IMR-90 (cell line): ENCODE results near the gene ZNF468. TPM values are rescaled to one million over a fixed set of nuclear protein-coding genes. Genes with fewer than 3 reads are reported as not detected.
"Not testable (repeated sequence)": the region's sequence is repeated elsewhere in the genome, so short reads cannot be mapped to it uniquely, and the experiment has no call there.

Experiments used
- ATAC-seq: fragments of 200-7000 bp; cut with Tn5 transposase; 2 replicates; pipeline ENCODE4 v1.9.1; 2020; ENCODE audit warnings: low read depth, mild to moderate bottlenecking, moderate library complexity
- BruUV-seq: library from RNA; stranded (reverse); fragments of 400-500 nt; replicated peaks from 2 replicates; lab custom pipeline; 2021; lab: Mats Ljungman, UMichigan
- CTCF ChIA-PET: fragments of 300-600 bp; formaldehyde crosslinking; extraction: SDS; loops from one replicate; lab custom pipeline; 2021; ENCODE audit warnings: antibody characterized with exemption; lab: Yijun Ruan, JAX
- POLR2A ChIA-PET: fragments of 300-600 bp; sonication (Branson Sonifier 250); formaldehyde crosslinking; loops from one replicate; lab custom pipeline; 2022; ENCODE audit warnings: antibody characterized with exemption; ENCODE audit not compliant: unreplicated experiment; lab: Charles Lee
- DNase-seq: peaks from one replicate; pipeline ENCODE4 v3.0.0; 2013
- H2AFZ ChIP-seq: replicated peaks from 2 replicates; pipeline ENCODE3; 2013; ENCODE audit warnings: low read length, mild to moderate bottlenecking; ENCODE audit not compliant: poor library complexity
- H2AK5ac ChIP-seq: 2 replicates; pipeline ENCODE4 v1.6.1; 2013; ENCODE audit warnings: low read depth, low read length, inconsistent platforms
- H2AK9ac ChIP-seq: replicated peaks from 2 replicates; pipeline ENCODE3; 2013; ENCODE audit warnings: mild to moderate bottlenecking, low read depth, low read length, moderate library complexity; ENCODE audit not compliant: poor library complexity
- H2BK120ac ChIP-seq: 2 replicates; pipeline ENCODE4 v1.6.1; 2013; ENCODE audit warnings: low read depth, low read length, inconsistent platforms
- H2BK15ac ChIP-seq: 3 replicates; pipeline ENCODE4 v1.6.1; 2013; ENCODE audit warnings: low read depth, low read length, inconsistent platforms
- H2BK20ac ChIP-seq: 2 replicates; pipeline ENCODE4 v1.6.1; 2013; ENCODE audit warnings: low read depth, mild to moderate bottlenecking, inconsistent platforms, low read length, moderate library complexity
- H2BK5ac ChIP-seq: 2 replicates; pipeline ENCODE4 v1.6.1; 2013; ENCODE audit warnings: mild to moderate bottlenecking, low read depth, low read length, inconsistent platforms; ENCODE audit not compliant: poor library complexity, severe bottlenecking
- H3K14ac ChIP-seq: replicated peaks from 2 replicates; pipeline ENCODE4 v1.6.1; 2013; ENCODE audit warnings: low read depth, low read length, inconsistent platforms
- H3K18ac ChIP-seq: 2 replicates; pipeline ENCODE4 v1.6.1; 2013; ENCODE audit warnings: low read depth, low read length, control low read depth
- H3K23ac ChIP-seq: 2 replicates; pipeline ENCODE4 v1.6.1; 2013; ENCODE audit warnings: low read depth, low read length, inconsistent platforms
- H3K27ac ChIP-seq: 2 replicates; pipeline ENCODE4 v1.5.1; 2013; ENCODE audit warnings: mild to moderate bottlenecking, control low read depth, low read length; ENCODE audit not compliant: insufficient read depth
- H3K27me3 ChIP-seq: 2 replicates; pipeline ENCODE4 v1.6.1; 2013; ENCODE audit warnings: low read length; ENCODE audit not compliant: control insufficient read depth, insufficient read depth
- H3K36me3 ChIP-seq: 2 replicates; pipeline ENCODE4 v1.6.1; 2013; ENCODE audit warnings: low read length, mixed read lengths; ENCODE audit not compliant: control insufficient read depth, insufficient read depth
- H3K4ac ChIP-seq: 2 replicates; pipeline ENCODE4 v1.6.1; 2013; ENCODE audit warnings: low read depth, low read length, inconsistent platforms
- H3K4me1 ChIP-seq: 2 replicates; pipeline ENCODE4 v1.6.1; 2013; ENCODE audit warnings: low read length, mixed read lengths; ENCODE audit not compliant: control insufficient read depth, insufficient read depth
- H3K4me2 ChIP-seq: 2 replicates; pipeline ENCODE4 v1.6.1; 2013; ENCODE audit warnings: low read depth, mild to moderate bottlenecking, control low read depth, low read length, moderate library complexity
- H3K4me3 ChIP-seq: 2 replicates; pipeline ENCODE4 v1.5.1; 2013; ENCODE audit warnings: low read depth, mild to moderate bottlenecking, control low read depth, low read length, moderate library complexity; ENCODE audit not compliant: insufficient read depth
- H3K56ac ChIP-seq: 2 replicates; pipeline ENCODE4 v1.6.1; 2013; ENCODE audit warnings: low read length, inconsistent platforms; ENCODE audit not compliant: insufficient read depth; ENCODE audit errors: extremely low read depth
- H3K79me1 ChIP-seq, 2 experiments: 2 replicates each; pipeline ENCODE4 v1.6.1; 2013; ENCODE audit warnings: low read length in 2 of 2, inconsistent platforms in 1 of 2, low read depth in 1 of 2
- H3K9ac ChIP-seq: 2 replicates; pipeline ENCODE4 v1.6.1; 2013; ENCODE audit warnings: low read depth, low read length, control low read depth
- H3K9me1 ChIP-seq: 2 replicates; pipeline ENCODE4 v1.6.1; 2013; ENCODE audit warnings: low read length, inconsistent platforms; ENCODE audit not compliant: insufficient read depth
- H3K9me3 ChIP-seq: 2 replicates; pipeline ENCODE4 v1.6.1; 2013; ENCODE audit warnings: low read length; ENCODE audit not compliant: control insufficient read depth, insufficient read depth
- H4K20me1 ChIP-seq: 2 replicates; pipeline ENCODE4 v1.6.1; 2013; ENCODE audit warnings: low read length, inconsistent platforms; ENCODE audit not compliant: insufficient read depth
- H4K5ac ChIP-seq: 2 replicates; pipeline ENCODE4 v1.6.1; 2013; ENCODE audit warnings: mild to moderate bottlenecking, low read depth, low read length, control low read depth
- H4K8ac ChIP-seq, 2 experiments: 2 replicates each; pipeline ENCODE4 v1.6.1; 2013; ENCODE audit warnings: low read depth in 2 of 2, low read length in 2 of 2, control low read depth in 1 of 2, inconsistent platforms in 1 of 2
- H4K91ac ChIP-seq: 2 replicates; pipeline ENCODE4 v1.6.1; 2013; ENCODE audit warnings: low read depth, low read length, inconsistent platforms; ENCODE audit not compliant: insufficient read depth
- POLR2A ChIP-seq: IDR thresholded peaks from 2 replicates; pipeline ENCODE4 v1.6.1; 2012; ENCODE audit warnings: mild to moderate bottlenecking, low read depth, low read length
- RFX5 ChIP-seq: IDR thresholded peaks from 2 replicates; pipeline ENCODE4 v1.8.0; 2012; ENCODE audit warnings: low read depth, mild to moderate bottlenecking, low read length, moderate library complexity
- whole genome bisulfite sequencing, 2 experiments: methylation state at CpG; one replicate each; pipeline versions ENCODE4 v1.1.5 to v1.1.7; 2013; ENCODE audit warnings: missing lambda C conversion rate in 2 of 2; ENCODE audit not compliant: insufficient read length in 1 of 2; ENCODE audit errors: extremely low coverage in 2 of 2; 5-methylcytosine and 5-hydroxymethylcytosine counted together
- dilution Hi-C: fragments of 300-500 bp; cut with HindIII; formaldehyde crosslinking; loops from one replicate; pipeline ENCODE4 v1.14.3; 2018; ENCODE audit warnings: low sequenced_read_pairs; ENCODE audit not compliant: unreplicated experiment
- in situ Hi-C: fragments of 300-500 bp; cut with MboI; formaldehyde crosslinking; loops from 3 replicates; pipeline ENCODE4 v1.14.3; 2019; ENCODE audit warnings: low sequenced_read_pairs, inconsistent platforms, mixed read lengths
- intact Hi-C: fragments of 100-400 bp; cut with micrococcal nuclease; formaldehyde crosslinking; loops from 2 replicates; pipeline ENCODE4 v1.10.0; 2022
- polyA plus RNA-seq, 3 experiments: library from polyadenylated mRNA; depleted of rRNA; stranded (reverse); fragments of >200 nt; gene quantifications; 2 replicates each; pipeline ENCODE4 v1.2.3, GENCODE V29; 2012; ENCODE audit warnings: low replicate concordance in 1 of 3
- total RNA-seq: library from RNA; depleted of rRNA; stranded (reverse); fragments of >200 nt; gene quantifications from 2 replicates; pipeline ENCODE4 v1.2.3, GENCODE V29; 2012
- TF ChIP-seq, protein P1 (sequence below): fragments of 150-350 bp; IDR thresholded peaks from 2 replicates; pipeline ENCODE4 v1.6.1; 2017; ENCODE audit warnings: mild to moderate bottlenecking, antibody characterized with exemption, low read length, low read depth
- TF ChIP-seq, protein P2 (sequence below): fragments of 150-350 bp; IDR thresholded peaks from 2 replicates; pipeline ENCODE4 v1.6.1; 2016; ENCODE audit warnings: low read depth, mild to moderate bottlenecking, low read length, moderate library complexity, borderline replicate concordance

ZNF468 gene
- total and polyA plus RNA-seq, 2 of the 4 experiments (the other 2 are of a cell fraction): 6.2 to 20.1 TPM

DNA sequence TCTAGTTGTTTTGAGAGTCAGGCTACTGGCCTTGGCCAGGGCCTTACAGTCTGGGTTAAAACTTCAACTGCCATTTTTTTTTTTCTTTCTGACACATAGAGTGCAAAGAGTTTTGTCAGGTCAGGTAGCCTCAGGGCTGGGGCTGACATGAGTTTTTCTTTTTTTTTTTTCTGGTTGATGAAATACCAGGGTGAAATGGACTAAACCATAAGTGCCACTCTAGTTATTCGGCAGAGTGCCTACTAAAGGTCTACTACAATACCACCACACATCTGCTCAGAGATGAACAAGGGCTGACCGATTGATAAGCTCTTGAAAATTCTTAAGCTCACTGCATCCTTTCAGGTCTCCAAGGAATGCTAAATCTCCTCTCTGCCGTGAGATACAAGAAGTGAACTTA, 44.4 kb upstream of the ZNF468 start:
- no peak overlapping the region for H3K9ac ChIP-seq
- H2AFZ ChIP-seq: no peak overlapping the region
- H3K9me3 ChIP-seq: no peaks in the 10 kb centered on the region
- no peak overlapping the region for H3K4me2 ChIP-seq
- H4K20me1 ChIP-seq: no peaks in the 10 kb centered on the region
- H3K4me3 ChIP-seq: no peak overlapping the region
- no peak overlapping the region for H2AK9ac ChIP-seq
- no peak overlapping the region for H3K23ac ChIP-seq
- no peaks in the 10 kb centered on the region for H3K4me1 ChIP-seq
- intact Hi-C loops (no loop called here), dilution Hi-C loops (no loop called here), in situ Hi-C loops (no loop called here)
- no peak overlapping the region for H2BK15ac ChIP-seq
- H3K36me3 ChIP-seq: 0 out of 2 replicates have a peak, but pooled peaks cover 2% of the 10 kb centered on the region
- H3K18ac ChIP-seq: no peak overlapping the region
- BruUV-seq: no TSS peak
- no peak overlapping the region for H3K14ac ChIP-seq
- H4K5ac ChIP-seq: no peak overlapping the region
- no peak overlapping the region for H4K8ac ChIP-seq
- H2BK20ac ChIP-seq: no peak overlapping the region
- H2AK5ac ChIP-seq: no peak overlapping the region
- no peak overlapping the region for H2BK120ac ChIP-seq
- no CpG with 5 or more reads among the region's 3 CpGs for WGBS, 2 experiments
- no peak for DNase-seq
- H3K79me1 ChIP-seq: peaks cover 0 to under 1% of the 10 kb centered on the region in 2 experiments; a peak in 1 of 4 replicates
- H3K27me3 ChIP-seq: no peaks in the 10 kb centered on the region
- POLR2A ChIA-PET: no interaction called here
- no peak for TF ChIP-seq RFX5
- TF ChIP-seq, protein P1, sequence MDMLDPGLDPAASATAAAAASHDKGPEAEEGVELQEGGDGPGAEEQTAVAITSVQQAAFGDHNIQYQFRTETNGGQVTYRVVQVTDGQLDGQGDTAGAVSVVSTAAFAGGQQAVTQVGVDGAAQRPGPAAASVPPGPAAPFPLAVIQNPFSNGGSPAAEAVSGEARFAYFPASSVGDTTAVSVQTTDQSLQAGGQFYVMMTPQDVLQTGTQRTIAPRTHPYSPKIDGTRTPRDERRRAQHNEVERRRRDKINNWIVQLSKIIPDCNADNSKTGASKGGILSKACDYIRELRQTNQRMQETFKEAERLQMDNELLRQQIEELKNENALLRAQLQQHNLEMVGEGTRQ: no peak
- no peak for TF ChIP-seq POLR2A
- TF ChIP-seq, protein P2, sequence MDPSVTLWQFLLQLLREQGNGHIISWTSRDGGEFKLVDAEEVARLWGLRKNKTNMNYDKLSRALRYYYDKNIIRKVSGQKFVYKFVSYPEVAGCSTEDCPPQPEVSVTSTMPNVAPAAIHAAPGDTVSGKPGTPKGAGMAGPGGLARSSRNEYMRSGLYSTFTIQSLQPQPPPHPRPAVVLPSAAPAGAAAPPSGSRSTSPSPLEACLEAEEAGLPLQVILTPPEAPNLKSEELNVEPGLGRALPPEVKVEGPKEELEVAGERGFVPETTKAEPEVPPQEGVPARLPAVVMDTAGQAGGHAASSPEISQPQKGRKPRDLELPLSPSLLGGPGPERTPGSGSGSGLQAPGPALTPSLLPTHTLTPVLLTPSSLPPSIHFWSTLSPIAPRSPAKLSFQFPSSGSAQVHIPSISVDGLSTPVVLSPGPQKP: no peak
- CTCF ChIA-PET: interaction anchor here (0.6 to 0.7 kb wide), 2 partner anchors 88 to 1096 kb away, joined by 3 to 4 read pairs; no protein-coding TSS in a partner anchor
- no peaks in the 10 kb centered on the region for H3K9me1 ChIP-seq
- no peak overlapping the region for H3K27ac ChIP-seq
- no peak overlapping the region for H4K91ac ChIP-seq
- H2BK5ac ChIP-seq: no peak overlapping the region
- no peak overlapping the region for H3K4ac ChIP-seq
- ATAC-seq: no peak
- no peak overlapping the region for H3K56ac ChIP-seq

DNA sequence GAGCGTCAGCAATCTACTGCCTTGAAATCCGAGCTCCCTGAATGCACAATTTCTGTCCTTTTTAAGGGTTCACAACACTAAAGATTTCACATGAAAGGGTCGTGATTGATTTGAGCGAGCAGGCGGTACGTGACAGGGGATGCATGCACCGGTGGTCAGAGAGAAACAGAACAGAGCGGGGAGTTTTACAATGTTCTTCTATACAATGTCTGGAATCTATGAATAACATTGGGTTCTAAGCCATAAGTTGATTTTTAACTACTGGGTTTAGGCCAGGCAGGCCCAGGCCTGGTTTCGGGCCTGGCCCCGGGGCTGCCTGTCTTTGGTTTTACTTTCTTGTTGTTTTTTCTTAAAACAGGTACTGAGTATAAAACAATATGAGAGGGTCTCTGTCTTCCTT, 41.2 kb upstream of the ZNF468 start:
- POLR2A ChIA-PET, intact Hi-C loops, dilution Hi-C loops: not testable (repeated sequence)

More for the DNA sequence above, 41.2 kb upstream of the ZNF468 start:
- H2AFZ ChIP-seq, H3K4ac ChIP-seq, H3K27me3 ChIP-seq, ATAC-seq, H3K4me1 ChIP-seq, BruUV-seq, H3K4me2 ChIP-seq, H2BK120ac ChIP-seq, H3K9ac ChIP-seq, H4K5ac ChIP-seq, H3K23ac ChIP-seq, H3K14ac ChIP-seq, H2AK5ac ChIP-seq, H3K56ac ChIP-seq, H2BK20ac ChIP-seq, H2AK9ac ChIP-seq, H3K36me3 ChIP-seq, H2BK5ac ChIP-seq, H3K4me3 ChIP-seq, H3K27ac ChIP-seq, H4K20me1 ChIP-seq, H3K18ac ChIP-seq, in situ Hi-C loops, H4K91ac ChIP-seq, H2BK15ac ChIP-seq, H3K9me1 ChIP-seq, H3K79me1 ChIP-seq, H3K9me3 ChIP-seq, CTCF ChIA-PET, DNase-seq: not testable (repeated sequence)
- H4K8ac ChIP-seq: peak overlapping the region in 1 of 2 experiments; percentile 77; a peak in 1 of 4 replicates
- WGBS, 2 experiments: 100% methylated on average over 1 of the region's 10 CpGs; no CpG with 5 or more reads in 1 of the 2 experiments
